ENCODE measurements around the gene ATP11B.

The ATP11B gene

GRCh38 chr3:182792901-182793662 is at the start of gene ATP11B:
Gene ATP11B, plus strand, starts transcription at chr3:182793504. Its CDS starts 256 bp downstream, at chr3:182793760.
- peak; percentile 49 to 75 for DNase-seq

GRCh38 chr3:182746959-182747358 is 46.3 kb upstream of the ATP11B start:
- no peak for DNase-seq

- DNase-seq = peak in 1 of 2 experiments; percentile 2
Observed at GRCh38 chr3:182755308-182755707, 38.0 kb upstream of the ATP11B start.

- DNase-seq = no peak
Observed at GRCh38 chr3:182755712-182756111, 37.6 kb upstream of the ATP11B start.

- no peak for DNase-seq
Observed at GRCh38 chr3:182760576-182761164, 32.6 kb upstream of the ATP11B start.

GRCh38 chr3:182763896-182764295 is 29.4 kb upstream of the ATP11B start:
- DNase-seq = no peak

GRCh38 chr3:182765287-182765686 is 28.0 kb upstream of the ATP11B start:
- no peak for DNase-seq

GRCh38 chr3:182766099-182766498 is 27.2 kb upstream of the ATP11B start:
- no peak for DNase-seq

- no peak for DNase-seq
Observed at GRCh38 chr3:182768413-182768812, 24.9 kb upstream of the ATP11B start.

GRCh38 chr3:182769673-182770072 is 23.6 kb upstream of the ATP11B start:
- no peak for DNase-seq

- no peak for DNase-seq
Observed at GRCh38 chr3:182782149-182782548, 11.2 kb upstream of the ATP11B start.

GRCh38 chr3:182783106-182783505 is 10.2 kb upstream of the ATP11B start:
- DNase-seq = no peak

GRCh38 chr3:182784542-182784941 is 8.8 kb upstream of the ATP11B start:
- no peak for DNase-seq

GRCh38 chr3:182785142-182785541 is 8.2 kb upstream of the ATP11B start:
- DNase-seq = no peak

- no peak for DNase-seq
Observed at GRCh38 chr3:182785756-182786155, 7.5 kb upstream of the ATP11B start.

- DNase-seq = no peak
Observed at GRCh38 chr3:182786564-182787196, 6.6 kb upstream of the ATP11B start.

GRCh38 chr3:182787302-182788036 is 5.8 kb upstream of the ATP11B start:
- DNase-seq = no peak

GRCh38 chr3:182789371-182789770 is 3.9 kb upstream of the ATP11B start:
- DNase-seq = no peak

- no peak for DNase-seq
Observed at GRCh38 chr3:182790612-182791011, 2.7 kb upstream of the ATP11B start.

- DNase-seq = peak; percentile 21 to 49
Observed at GRCh38 chr3:182793663-182794454, 555 bp downstream of the ATP11B start.

GRCh38 chr3:182794455-182795388 is 1.4 kb downstream of the ATP11B start:
- DNase-seq = no peak

All from SW 1271 (cell line).